SK-N-SH (cell line): ENCODE measurements around the gene PPP1R18. TPM values are rescaled to one million over a fixed set of nuclear protein-coding genes. Genes with fewer than 3 reads are reported as not detected.

Experiments used
- CTCF ChIA-PET: fragments of 300-600, 350-600 bp; formaldehyde crosslinking; extraction: SDS; loops from one replicate; lab custom pipeline; 2021; lab: Yijun Ruan, JAX
- POLR2A ChIA-PET: fragments of 350-600 bp; sonication (Branson Sonifier 250); formaldehyde crosslinking; extraction: SDS; loops from one replicate; lab custom pipeline; 2020; ENCODE audit warnings: antibody characterized with exemption, inconsistent platforms; lab: Yijun Ruan, JAX
- DNase-seq: peaks from one replicate; pipeline ENCODE4 v3.0.0; 2012
- H2AFZ ChIP-seq: fragments of 200-600 bp; sonication (generic); 2 replicates; pipeline ENCODE4 v1.8.1; 2016; ENCODE audit warnings: antibody characterized with exemption, mild to moderate bottlenecking, low read depth
- H3F3A ChIP-seq: fragments of 200-600 bp; sonication (generic); replicated peaks from 2 replicates; pipeline ENCODE3; 2016; ENCODE audit warnings: antibody characterized with exemption, mild to moderate bottlenecking; ENCODE audit not compliant: insufficient read depth
- H3K27ac ChIP-seq, 2 experiments: fragments of 200-500 bp in 1 of 2; fragments of 200-600 bp in 1 of 2; sonication (Bioruptor generic) in 1 of 2; sonication (generic), shearing (Covaris generic) in 1 of 2; 2 replicates each; pipeline versions ENCODE4 v1.5.1 to v1.6.1; 2014 to 2016; ENCODE audit warnings: low read depth in 2 of 2, inconsistent platforms in 1 of 2, low read length in 1 of 2, mild to moderate bottlenecking in 1 of 2, mixed read lengths in 1 of 2
- H3K27me3 ChIP-seq: fragments of 200-600 bp; sonication (generic), shearing (Covaris generic); 2 replicates; pipeline ENCODE4 v1.6.1; 2016; ENCODE audit warnings: mixed run types; ENCODE audit not compliant: insufficient read depth
- H3K36me3 ChIP-seq, 2 experiments: fragments of 200-500 bp in 1 of 2; fragments of 200-600 bp in 1 of 2; sonication (Bioruptor generic) in 1 of 2; sonication (generic) in 1 of 2; replicated peaks in 1 of 2; 2 replicates each; pipeline versions ENCODE3 to v1.5.1; 2014 to 2016; ENCODE audit warnings: low read length in 1 of 2, mild to moderate bottlenecking in 1 of 2; ENCODE audit not compliant: insufficient read depth in 2 of 2, control insufficient read depth in 1 of 2
- H3K4me1 ChIP-seq, 2 experiments: fragments of 200-500 bp in 1 of 2; fragments of 200-600 bp in 1 of 2; sonication (Bioruptor generic) in 1 of 2; sonication (generic), shearing (Covaris generic) in 1 of 2; 2 replicates each; pipeline versions ENCODE4 v1.5.1 to v1.6.1; 2014 to 2016; ENCODE audit warnings: low read depth in 1 of 2, low read length in 1 of 2, mixed run types in 1 of 2; ENCODE audit not compliant: insufficient read depth in 2 of 2, control insufficient read depth in 1 of 2
- H3K4me2 ChIP-seq: fragments of 200-600 bp; sonication (generic), shearing (Covaris generic); 2 replicates; pipeline ENCODE4 v1.6.1; 2017; ENCODE audit warnings: mixed run types
- H3K4me3 ChIP-seq, 2 experiments: fragments of 200-500 bp in 1 of 2; fragments of 200-600 bp in 1 of 2; sonication (Bioruptor generic) in 1 of 2; sonication (generic), shearing (Covaris generic) in 1 of 2; 2 replicates each; pipeline versions ENCODE4 v1.5.1 to v1.8.1; 2014 to 2016; ENCODE audit warnings: low read depth in 2 of 2, inconsistent platforms in 1 of 2, low read length in 1 of 2, mild to moderate bottlenecking in 1 of 2, mixed read lengths in 1 of 2, moderate library complexity in 1 of 2
- H3K79me2 ChIP-seq: fragments of 200-600 bp; sonication (generic); 2 replicates; pipeline ENCODE4 v1.8.1; 2017; ENCODE audit warnings: mild to moderate bottlenecking; ENCODE audit not compliant: insufficient read depth
- H3K9ac ChIP-seq: fragments of 200-600 bp; sonication (generic); 2 replicates; pipeline ENCODE4 v1.6.1; 2017; ENCODE audit warnings: mixed run types
- H3K9me2 ChIP-seq: fragments of 200-600 bp; sonication (generic); 2 replicates; pipeline ENCODE4 v1.6.1; 2017; ENCODE audit warnings: mixed run types
- H3K9me3 ChIP-seq: fragments of 200-600 bp; sonication (generic); 2 replicates; pipeline ENCODE4 v1.6.1; 2017; ENCODE audit warnings: mixed run types, mild to moderate bottlenecking, moderate library complexity
- H4K20me1 ChIP-seq: fragments of 200-600 bp; sonication (generic); 2 replicates; pipeline ENCODE4 v1.6.1; 2017; ENCODE audit warnings: mild to moderate bottlenecking, mixed run types; ENCODE audit not compliant: insufficient read depth
- EP300 ChIP-seq, 2 experiments: IDR thresholded peaks; 2 replicates each; pipeline versions ENCODE4 v1.4.0 to v1.6.1; 2012; ENCODE audit warnings: borderline replicate concordance in 1 of 2, low read depth in 1 of 2, low read length in 1 of 2
- FOXM1 ChIP-seq: IDR thresholded peaks from 2 replicates; pipeline ENCODE4 v1.4.0; 2012; ENCODE audit warnings: low read depth, mild to moderate bottlenecking
- MXI1 ChIP-seq: IDR thresholded peaks from 2 replicates; pipeline ENCODE4 v1.6.1; 2012; ENCODE audit warnings: mild to moderate bottlenecking, low read depth, low read length, improper control_type of control experiment
- NFIC ChIP-seq: IDR thresholded peaks from 2 replicates; pipeline ENCODE4 v1.4.0; 2012; ENCODE audit warnings: borderline replicate concordance
- RAD21 ChIP-seq: IDR thresholded peaks from 2 replicates; pipeline ENCODE4 v1.6.1; 2012; ENCODE audit warnings: mild to moderate bottlenecking, low read length
- RFX5 ChIP-seq: IDR thresholded peaks from 2 replicates; pipeline ENCODE4 v1.6.1; 2012; ENCODE audit warnings: mild to moderate bottlenecking, improper control_type of control experiment, low read length
- RXRA ChIP-seq: IDR thresholded peaks from 2 replicates; pipeline ENCODE4 v1.4.0; 2012; ENCODE audit warnings: low read depth, mild to moderate bottlenecking, borderline replicate concordance
- SIN3A ChIP-seq: IDR thresholded peaks from 2 replicates; pipeline ENCODE4 v1.6.1; 2012; ENCODE audit warnings: low read depth, mild to moderate bottlenecking, low read length, moderate library complexity, borderline replicate concordance
- TAF1 ChIP-seq: IDR thresholded peaks from 2 replicates; pipeline ENCODE4 v1.6.1; 2012; ENCODE audit warnings: low read depth, mild to moderate bottlenecking, low read length, moderate library complexity, borderline replicate concordance
- TCF12 ChIP-seq: IDR thresholded peaks from 2 replicates; pipeline ENCODE4 v1.4.0; 2012
- TEAD4 ChIP-seq: IDR thresholded peaks from 2 replicates; pipeline ENCODE4 v1.4.0; 2012; ENCODE audit warnings: mild to moderate bottlenecking, borderline replicate concordance; ENCODE audit not compliant: insufficient read depth
- WGBS: methylation state at CpG from one replicate; pipeline ENCODE4 v1.1.6; 2017; ENCODE audit warnings: low lambda C conversion rate; 5-methylcytosine and 5-hydroxymethylcytosine counted together
- polyA plus RNA-seq, 3 experiments: library from polyadenylated mRNA; depleted of rRNA; stranded (reverse); fragments of >200 nt; gene quantifications; 2 replicates each; pipeline ENCODE4 v1.2.3, GENCODE V29; 2012
- TF ChIP-seq, protein P1 (sequence below): IDR thresholded peaks from 2 replicates; pipeline ENCODE4 v1.6.1; 2012; ENCODE audit warnings: mild to moderate bottlenecking, low read depth, low read length, moderate library complexity

PPP1R18 gene
- polyA plus RNA-seq, 1 of the 3 experiments (the other 2 are of a cell fraction): 73.2 TPM

DNA sequence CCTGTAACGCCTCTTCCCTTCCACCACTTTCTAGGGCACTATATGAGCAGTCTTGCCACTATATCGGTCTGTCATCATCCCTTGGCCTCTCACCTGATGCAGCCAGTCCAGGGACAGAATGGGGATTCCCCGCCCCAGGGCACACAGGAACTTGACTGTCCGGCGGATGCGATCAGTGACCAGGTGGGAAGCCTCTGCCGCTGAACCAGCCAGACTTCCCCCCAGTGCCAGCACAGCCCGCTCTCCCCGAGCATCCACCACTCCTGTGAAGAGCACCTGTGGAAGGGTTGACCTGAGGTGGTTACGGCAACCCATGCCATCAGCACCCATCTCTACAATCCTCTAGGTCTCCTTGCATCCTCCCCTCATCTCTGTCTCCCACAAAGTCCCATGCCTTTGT, 16.6 kb upstream of the PPP1R18 start:
- no peak for DNase-seq
- POLR2A ChIA-PET: interaction anchor here (1.3 to 1.8 kb wide), 2 partner anchors 12 to 14 kb away, joined by 3 to 5 read pairs; partner anchors contain the start of gene MDC1

DNA sequence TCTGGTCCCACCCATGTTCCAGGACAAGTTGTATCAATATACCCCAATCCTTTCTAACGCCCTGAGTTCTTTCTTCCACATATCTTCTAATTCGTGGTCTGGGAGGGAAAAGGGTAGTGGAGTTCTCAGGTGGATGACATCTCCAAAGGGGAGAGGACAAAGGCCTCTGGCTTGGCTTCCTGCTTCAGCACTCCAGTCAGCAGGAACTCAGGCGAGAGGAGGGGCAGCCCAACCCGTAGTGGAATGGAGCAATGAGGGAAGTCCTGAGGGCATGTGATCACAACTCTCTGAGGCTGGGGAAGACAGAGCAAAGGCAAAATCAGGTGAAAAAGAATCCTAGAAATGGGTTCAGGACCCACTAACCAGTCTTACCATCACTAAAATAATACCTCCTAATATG, 13.9 kb upstream of the PPP1R18 start:
- Histone ChIP-seq H3K4me1 (no peaks in the 10 kb centered on the region), H3K4me3 (no peak overlapping the region), H3K4me2 (no peak overlapping the region), H3K36me3 (peaks cover 4 to 16% of the 10 kb centered on the region in 2 experiments), H3K27ac (no peak overlapping the region), H3K9ac (no peak overlapping the region), H3F3A (peaks cover 9% of the 10 kb centered on the region), H3K79me2 (no peaks in the 10 kb centered on the region), H4K20me1 (no peaks in the 10 kb centered on the region), H3K9me2 (no peaks in the 10 kb centered on the region), H3K27me3 (no peaks in the 10 kb centered on the region), H2AFZ (no peak overlapping the region), H3K9me3 (no peaks in the 10 kb centered on the region)
- TF ChIP-seq, protein P1, sequence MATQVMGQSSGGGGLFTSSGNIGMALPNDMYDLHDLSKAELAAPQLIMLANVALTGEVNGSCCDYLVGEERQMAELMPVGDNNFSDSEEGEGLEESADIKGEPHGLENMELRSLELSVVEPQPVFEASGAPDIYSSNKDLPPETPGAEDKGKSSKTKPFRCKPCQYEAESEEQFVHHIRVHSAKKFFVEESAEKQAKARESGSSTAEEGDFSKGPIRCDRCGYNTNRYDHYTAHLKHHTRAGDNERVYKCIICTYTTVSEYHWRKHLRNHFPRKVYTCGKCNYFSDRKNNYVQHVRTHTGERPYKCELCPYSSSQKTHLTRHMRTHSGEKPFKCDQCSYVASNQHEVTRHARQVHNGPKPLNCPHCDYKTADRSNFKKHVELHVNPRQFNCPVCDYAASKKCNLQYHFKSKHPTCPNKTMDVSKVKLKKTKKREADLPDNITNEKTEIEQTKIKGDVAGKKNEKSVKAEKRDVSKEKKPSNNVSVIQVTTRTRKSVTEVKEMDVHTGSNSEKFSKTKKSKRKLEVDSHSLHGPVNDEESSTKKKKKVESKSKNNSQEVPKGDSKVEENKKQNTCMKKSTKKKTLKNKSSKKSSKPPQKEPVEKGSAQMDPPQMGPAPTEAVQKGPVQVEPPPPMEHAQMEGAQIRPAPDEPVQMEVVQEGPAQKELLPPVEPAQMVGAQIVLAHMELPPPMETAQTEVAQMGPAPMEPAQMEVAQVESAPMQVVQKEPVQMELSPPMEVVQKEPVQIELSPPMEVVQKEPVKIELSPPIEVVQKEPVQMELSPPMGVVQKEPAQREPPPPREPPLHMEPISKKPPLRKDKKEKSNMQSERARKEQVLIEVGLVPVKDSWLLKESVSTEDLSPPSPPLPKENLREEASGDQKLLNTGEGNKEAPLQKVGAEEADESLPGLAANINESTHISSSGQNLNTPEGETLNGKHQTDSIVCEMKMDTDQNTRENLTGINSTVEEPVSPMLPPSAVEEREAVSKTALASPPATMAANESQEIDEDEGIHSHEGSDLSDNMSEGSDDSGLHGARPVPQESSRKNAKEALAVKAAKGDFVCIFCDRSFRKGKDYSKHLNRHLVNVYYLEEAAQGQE: no peak
- TF ChIP-seq MXI1 (no peak), TAF1 (no peak), TCF12 (no peak), SIN3A (no peak), RXRA (no peak), EP300 (IDR thresholded peaks at IDR 0.05; ENCODE audit: borderline replicate concordance in 1 of 2, low read depth in 1 of 2, low read length in 1 of 2) (no peak), NFIC (no peak), RAD21 (no peak), RFX5 (no peak)
- POLR2A ChIA-PET: no interaction called here
- 93% methylated on average over 4 of the region's 4 CpGs for WGBS
- no peak for DNase-seq
- CTCF ChIA-PET: interaction anchor here (0.9 to 29.8 kb wide), 2 partner anchors 21 to 22 kb away, joined by 3 to 838 read pairs; partner anchors contain the start of genes FLOT1, MDC1 and TUBB

More for the DNA sequence above, 16.6 kb upstream of the PPP1R18 start:
- Histone ChIP-seq H3K9me2 (no peaks in the 10 kb centered on the region), H3K9me3 (no peaks in the 10 kb centered on the region), H2AFZ (no peak overlapping the region), H3K36me3 (peaks cover 8 to 17% of the 10 kb centered on the region in 2 experiments), H3K79me2 (no peaks in the 10 kb centered on the region), H3K9ac (no peak overlapping the region), H3K4me3 (no peak overlapping the region), H4K20me1 (no peaks in the 10 kb centered on the region), H3K4me1 (no peaks in the 10 kb centered on the region), H3K4me2 (no peak overlapping the region), H3K27ac (no peak overlapping the region), H3F3A (peaks cover 9% of the 10 kb centered on the region), H3K27me3 (no peaks in the 10 kb centered on the region)
- 98% methylated on average over 7 of the region's 10 CpGs for WGBS
- TF ChIP-seq FOXM1: no peak
- no peak for TF ChIP-seq TAF1
- no peak for TF ChIP-seq TEAD4
- no peak for TF ChIP-seq RFX5
- CTCF ChIA-PET: interaction anchor here (0.9 to 42.4 kb wide), 2 partner anchors 13 to 17 kb away, joined by 3 to 838 read pairs; partner anchors contain the start of genes DHX16, NRM and PPP1R18
